Measurements from ENCODE around the gene B3GNT8.

The B3GNT8 gene

DNA sequence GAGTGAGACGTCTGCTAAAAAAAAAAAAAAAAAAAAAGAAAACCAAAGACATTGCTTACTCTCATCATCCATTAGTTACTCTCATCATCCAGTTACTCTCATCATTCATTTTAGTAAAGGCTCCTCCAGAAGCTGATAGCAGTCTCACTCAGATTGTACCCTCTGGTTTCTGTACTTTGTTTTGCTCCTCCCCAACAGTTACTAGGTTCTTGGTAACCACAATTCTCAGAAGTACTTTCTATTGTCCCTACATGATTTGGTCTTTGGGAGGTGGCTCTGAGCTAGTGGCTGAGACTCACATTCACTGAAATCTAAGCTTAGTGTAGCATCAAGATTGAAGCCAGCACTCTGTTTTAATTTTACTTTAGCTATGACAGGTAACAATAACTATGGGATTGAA, 30.1 kb upstream of the B3GNT8 start:
- Histone ChIP-seq H3K4me2 (ENCODE audit: low read length) (no peak overlapping the region), H4K12ac (ENCODE audit: low read depth, low read length) (no peak overlapping the region), H3K79me1 (ENCODE audit: low read length) (no peaks in the 10 kb centered on the region), H3K27me3 (ENCODE audit: insufficient read depth, low read length) (no peaks in the 10 kb centered on the region), H4K91ac (ENCODE audit: low read depth, low read length) (no peak overlapping the region), H2AFZ (ENCODE audit: insufficient read depth, low read length, poor library complexity) (no peak overlapping the region), H3K36me3 (ENCODE audit: control insufficient read depth in 1 of 2, insufficient read depth in 2 of 2, low read length in 2 of 2) (no peaks in the 10 kb centered on the region), H3K23ac (ENCODE audit: low read length) (no peak overlapping the region), H3K4ac (ENCODE audit: low read depth, low read length) (no peak overlapping the region), H4K8ac (ENCODE audit: low read depth, low read length) (no peak overlapping the region), H3K79me2 (ENCODE audit: control insufficient read depth, insufficient read depth, low read length, poor library complexity) (no peaks in the 10 kb centered on the region), H3K14ac (ENCODE audit: low read length) (no peak overlapping the region), H3K4me1 (ENCODE audit: control insufficient read depth in 1 of 2, insufficient read depth in 2 of 2, low read length in 2 of 2) (no peaks in the 10 kb centered on the region), H3K27ac (ENCODE audit: low read depth, low read length) (no peak overlapping the region), H3K9me3 (ENCODE audit: insufficient read depth, low read depth, low read length) (no peaks in the 10 kb centered on the region), H2AK5ac (ENCODE audit: low read length) (no peak overlapping the region), H3K9ac (ENCODE audit: low read length) (no peak overlapping the region), H3K18ac (ENCODE audit: low read length) (no peak overlapping the region), H2BK120ac (ENCODE audit: insufficient read depth, low read length, poor library complexity) (no peak overlapping the region), H3K4me3 (ENCODE audit: low read depth, low read length) (no peak overlapping the region), H2BK5ac (ENCODE audit: low read depth, low read length, poor library complexity) (no peak overlapping the region), H2BK12ac (ENCODE audit: low read length) (no peak overlapping the region)
- no peak for DNase-seq
- WGBS (ENCODE audit: extremely low coverage, insufficient coverage, insufficient read length): no CpG with 5 or more reads among the region's 1 CpG

DNA sequence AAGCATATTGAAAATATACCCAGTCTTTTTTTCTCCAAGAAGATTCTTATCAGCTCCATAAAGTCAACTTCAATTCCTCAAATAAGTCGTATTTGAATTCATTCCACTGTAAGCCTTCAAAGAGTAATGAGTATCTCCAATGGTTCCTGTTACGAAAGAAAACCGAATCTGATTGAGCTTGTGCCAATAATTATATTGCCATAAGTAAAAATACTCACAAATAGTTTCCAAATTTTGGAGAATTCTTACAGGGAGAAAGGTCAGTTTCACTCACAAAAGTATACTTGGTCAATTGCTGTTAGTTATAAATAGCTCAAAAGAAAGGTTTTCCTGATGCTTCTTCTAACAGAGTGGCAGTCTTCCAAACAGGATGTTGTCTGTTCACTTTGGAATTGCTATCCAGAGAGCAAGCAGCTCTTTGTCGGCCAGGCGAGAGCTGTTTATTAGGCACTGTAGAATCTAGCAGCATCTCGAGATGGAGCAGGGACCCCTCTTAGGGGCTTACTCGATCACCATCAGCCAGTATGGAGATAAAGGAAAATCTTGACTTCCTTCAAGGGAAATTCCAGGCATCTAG, 29.3 kb upstream of the B3GNT8 start:
- Histone ChIP-seq H3K9ac (ENCODE audit: low read length) (no peak overlapping the region), H3K27ac (ENCODE audit: low read depth, low read length) (no peak overlapping the region), H3K4me2 (ENCODE audit: low read length) (no peak overlapping the region), H3K18ac (ENCODE audit: low read length) (no peak overlapping the region), H4K12ac (ENCODE audit: low read depth, low read length) (no peak overlapping the region), H2AFZ (ENCODE audit: insufficient read depth, low read length, poor library complexity) (no peak overlapping the region), H3K14ac (ENCODE audit: low read length) (no peak overlapping the region), H3K4ac (ENCODE audit: low read depth, low read length) (no peak overlapping the region), H3K79me2 (ENCODE audit: control insufficient read depth, insufficient read depth, low read length, poor library complexity) (no peaks in the 10 kb centered on the region), H2AK5ac (ENCODE audit: low read length) (no peak overlapping the region), H3K9me3 (ENCODE audit: insufficient read depth, low read depth, low read length) (no peaks in the 10 kb centered on the region), H2BK12ac (ENCODE audit: low read length) (no peak overlapping the region), H3K4me3 (ENCODE audit: low read depth, low read length) (no peak overlapping the region), H3K79me1 (ENCODE audit: low read length) (no peaks in the 10 kb centered on the region), H3K23ac (ENCODE audit: low read length) (no peak overlapping the region), H2BK120ac (ENCODE audit: insufficient read depth, low read length, poor library complexity) (no peak overlapping the region), H3K4me1 (ENCODE audit: control insufficient read depth in 1 of 2, insufficient read depth in 2 of 2, low read length in 2 of 2) (no peaks in the 10 kb centered on the region), H2BK5ac (ENCODE audit: low read depth, low read length, poor library complexity) (no peak overlapping the region), H3K27me3 (ENCODE audit: insufficient read depth, low read length) (no peaks in the 10 kb centered on the region), H3K36me3 (ENCODE audit: control insufficient read depth in 1 of 2, insufficient read depth in 2 of 2, low read length in 2 of 2) (no peaks in the 10 kb centered on the region), H4K8ac (ENCODE audit: low read depth, low read length) (no peak overlapping the region), H4K91ac (ENCODE audit: low read depth, low read length) (no peak overlapping the region)
- WGBS (ENCODE audit: extremely low coverage, insufficient coverage, insufficient read length): no CpG with 5 or more reads among the region's 7 CpGs
- no peak for DNase-seq

DNA sequence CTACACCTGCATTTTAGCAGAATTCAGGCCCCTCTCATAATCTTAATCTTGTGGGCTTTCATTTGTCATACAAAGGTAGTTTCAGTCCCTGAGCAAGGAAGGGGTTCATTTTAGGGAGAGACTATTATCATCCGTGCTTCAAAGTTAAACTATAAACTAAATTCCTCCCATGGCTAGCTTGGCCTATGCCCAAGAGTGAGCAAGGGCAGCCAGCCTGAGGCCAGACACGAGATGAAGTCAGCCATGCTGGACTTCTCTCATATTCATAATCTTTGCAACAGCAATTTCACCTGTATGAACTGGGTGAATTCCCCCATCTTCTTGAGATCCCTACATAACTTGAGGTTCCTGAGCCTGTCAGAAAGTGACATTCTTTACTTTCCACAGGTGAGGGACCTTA, 28.8 kb upstream of the B3GNT8 start:
- Histone ChIP-seq H2BK5ac (ENCODE audit: low read depth, low read length, poor library complexity) (no peak overlapping the region), H3K4me3 (ENCODE audit: low read depth, low read length) (no peak overlapping the region)

DNA sequence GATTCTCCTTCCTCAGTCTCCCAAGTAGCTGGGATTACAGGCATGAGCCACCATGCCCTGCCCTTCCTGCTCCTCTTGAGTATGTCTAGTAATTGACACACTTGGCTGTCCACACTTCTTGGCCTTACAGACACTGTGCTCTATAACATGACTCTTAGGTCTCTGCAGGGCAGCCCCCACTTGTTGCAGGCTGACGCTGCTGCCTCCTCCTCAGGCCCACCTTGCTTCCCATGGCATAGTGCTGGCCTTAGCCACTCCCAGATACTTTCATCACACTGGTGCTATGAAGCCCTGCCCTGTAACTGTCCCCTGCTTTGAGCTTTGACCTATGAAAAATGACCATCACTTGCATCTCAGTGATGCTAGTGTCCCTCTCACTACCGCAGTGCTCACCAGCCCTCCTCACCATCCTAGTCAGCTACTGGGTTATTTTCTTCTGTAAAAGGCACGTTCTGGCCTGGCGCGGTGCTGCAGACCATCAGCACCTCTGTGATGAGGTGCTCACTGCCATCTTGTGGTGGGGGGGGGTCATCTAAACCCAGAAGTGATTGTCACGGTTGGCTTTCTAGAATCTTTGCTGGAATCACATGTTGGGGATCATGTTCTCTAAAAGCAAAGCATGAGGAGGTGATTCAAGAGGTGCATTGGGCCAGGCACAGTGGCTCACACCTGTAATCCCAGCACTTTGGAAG, 25.6 kb upstream of the B3GNT8 start:
- Histone ChIP-seq H2BK120ac (ENCODE audit: insufficient read depth, low read length, poor library complexity) (no peak overlapping the region), H3K4me3 (ENCODE audit: low read depth, low read length) (no peak overlapping the region), H3K36me3 (ENCODE audit: control insufficient read depth in 1 of 2, insufficient read depth in 2 of 2, low read length in 2 of 2) (no peaks in the 10 kb centered on the region), H3K9ac (ENCODE audit: low read length) (no peak overlapping the region), H3K27ac (ENCODE audit: low read depth, low read length) (no peak overlapping the region), H3K4me2 (ENCODE audit: low read length) (no peak overlapping the region), H3K14ac (ENCODE audit: low read length) (no peak overlapping the region), H4K12ac (ENCODE audit: low read depth, low read length) (no peak overlapping the region), H2BK12ac (ENCODE audit: low read length) (no peak overlapping the region), H3K4ac (ENCODE audit: low read depth, low read length) (no peak overlapping the region), H3K27me3 (ENCODE audit: insufficient read depth, low read length) (no peaks in the 10 kb centered on the region), H3K23ac (ENCODE audit: low read length) (no peak overlapping the region), H3K18ac (ENCODE audit: low read length) (no peak overlapping the region), H2AFZ (ENCODE audit: insufficient read depth, low read length, poor library complexity) (no peak overlapping the region), H2BK5ac (ENCODE audit: low read depth, low read length, poor library complexity) (no peak overlapping the region), H3K79me1 (ENCODE audit: low read length) (no peaks in the 10 kb centered on the region), H4K91ac (ENCODE audit: low read depth, low read length) (no peak overlapping the region), H3K79me2 (ENCODE audit: control insufficient read depth, insufficient read depth, low read length, poor library complexity) (no peaks in the 10 kb centered on the region), H3K9me3 (ENCODE audit: insufficient read depth, low read depth, low read length) (no peaks in the 10 kb centered on the region), H3K4me1 (ENCODE audit: control insufficient read depth in 1 of 2, insufficient read depth in 2 of 2, low read length in 2 of 2) (no peaks in the 10 kb centered on the region), H4K8ac (ENCODE audit: low read depth, low read length) (no peak overlapping the region), H2AK5ac (ENCODE audit: low read length) (no peak overlapping the region)
- DNase-seq: no peak
- no CpG with 5 or more reads among the region's 6 CpGs for WGBS (ENCODE audit: extremely low coverage, insufficient coverage, insufficient read length)

More for the DNA sequence above, 28.8 kb upstream of the B3GNT8 start:
- no peak overlapping the region for H3K14ac ChIP-seq (ENCODE audit: low read length)
- H4K12ac ChIP-seq (ENCODE audit: low read depth, low read length): no peak overlapping the region
- no peak overlapping the region for H3K9ac ChIP-seq (ENCODE audit: low read length)
- H3K36me3 ChIP-seq (ENCODE audit: control insufficient read depth in 1 of 2, insufficient read depth in 2 of 2, low read length in 2 of 2): no peaks in the 10 kb centered on the region
- WGBS (ENCODE audit: extremely low coverage, insufficient coverage, insufficient read length): no CpG with 5 or more reads among the region's 2 CpGs
- no peaks in the 10 kb centered on the region for H3K79me1 ChIP-seq (ENCODE audit: low read length)
- no peaks in the 10 kb centered on the region for H3K79me2 ChIP-seq (ENCODE audit: control insufficient read depth, insufficient read depth, low read length, poor library complexity)
- H3K4me1 ChIP-seq (ENCODE audit: control insufficient read depth in 1 of 2, insufficient read depth in 2 of 2, low read length in 2 of 2): no peaks in the 10 kb centered on the region
- no peaks in the 10 kb centered on the region for H3K9me3 ChIP-seq (ENCODE audit: insufficient read depth, low read depth, low read length)
- H3K27ac ChIP-seq (ENCODE audit: low read depth, low read length): no peak overlapping the region
- H4K8ac ChIP-seq (ENCODE audit: low read depth, low read length): no peak overlapping the region
- no peak overlapping the region for H2AFZ ChIP-seq (ENCODE audit: insufficient read depth, low read length, poor library complexity)
- no peak overlapping the region for H2BK12ac ChIP-seq (ENCODE audit: low read length)
- H2BK120ac ChIP-seq (ENCODE audit: insufficient read depth, low read length, poor library complexity): no peak overlapping the region
- no peaks in the 10 kb centered on the region for H3K27me3 ChIP-seq (ENCODE audit: insufficient read depth, low read length)
- H3K4me2 ChIP-seq (ENCODE audit: low read length): no peak overlapping the region
- no peak overlapping the region for H4K91ac ChIP-seq (ENCODE audit: low read depth, low read length)
- no peak overlapping the region for H3K18ac ChIP-seq (ENCODE audit: low read length)
- DNase-seq: no peak
- no peak overlapping the region for H3K4ac ChIP-seq (ENCODE audit: low read depth, low read length)
- H3K23ac ChIP-seq (ENCODE audit: low read length): no peak overlapping the region
- H2AK5ac ChIP-seq (ENCODE audit: low read length): no peak overlapping the region
